Gastrocnemius medialis (tissue), 4 donors: ENCODE measurements around the gene COL6A1.

Source experiments
- POLR2A ChIP-seq, 2 donors: fragments of 450-650 bp; IDR thresholded peaks; one replicate each; pipeline ENCODE4 v1.6.1; 2017; ENCODE audit warnings: antibody characterized with exemption in 2 of 2, mild to moderate bottlenecking in 2 of 2, moderate library complexity in 2 of 2
- TF ChIP-seq, protein P1 (sequence below), 5 experiments: fragments of 450-650 bp in 3 of 5; fragments of 200-600 bp in 2 of 5; sonication (generic) in 2 of 5; IDR thresholded peaks in 4 of 5; conservative IDR thresholded peaks in 1 of 5; 1 replicate in 4 of 5; 2 replicates in 1 of 5; pipeline ENCODE4 v1.5.1; 2016 to 2019; ENCODE audit warnings: antibody characterized with exemption in 5 of 5, mild to moderate bottlenecking in 3 of 5, moderate library complexity in 3 of 5

GRCh38 chr21:45932922-45933502 lies 48.6 kb upstream of the COL6A1 start:
- TF ChIP-seq, protein P1, sequence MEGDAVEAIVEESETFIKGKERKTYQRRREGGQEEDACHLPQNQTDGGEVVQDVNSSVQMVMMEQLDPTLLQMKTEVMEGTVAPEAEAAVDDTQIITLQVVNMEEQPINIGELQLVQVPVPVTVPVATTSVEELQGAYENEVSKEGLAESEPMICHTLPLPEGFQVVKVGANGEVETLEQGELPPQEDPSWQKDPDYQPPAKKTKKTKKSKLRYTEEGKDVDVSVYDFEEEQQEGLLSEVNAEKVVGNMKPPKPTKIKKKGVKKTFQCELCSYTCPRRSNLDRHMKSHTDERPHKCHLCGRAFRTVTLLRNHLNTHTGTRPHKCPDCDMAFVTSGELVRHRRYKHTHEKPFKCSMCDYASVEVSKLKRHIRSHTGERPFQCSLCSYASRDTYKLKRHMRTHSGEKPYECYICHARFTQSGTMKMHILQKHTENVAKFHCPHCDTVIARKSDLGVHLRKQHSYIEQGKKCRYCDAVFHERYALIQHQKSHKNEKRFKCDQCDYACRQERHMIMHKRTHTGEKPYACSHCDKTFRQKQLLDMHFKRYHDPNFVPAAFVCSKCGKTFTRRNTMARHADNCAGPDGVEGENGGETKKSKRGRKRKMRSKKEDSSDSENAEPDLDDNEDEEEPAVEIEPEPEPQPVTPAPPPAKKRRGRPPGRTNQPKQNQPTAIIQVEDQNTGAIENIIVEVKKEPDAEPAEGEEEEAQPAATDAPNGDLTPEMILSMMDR (IDR thresholded peaks at IDR 0.05 in 4 of 5, conservative IDR thresholded peaks at IDR 0.05 in 1 of 5), result no peak
- TF ChIP-seq POLR2A (IDR thresholded peaks at IDR 0.05), result no peak
